H1 (cell line): ENCODE measurements around the gene HTR3A. TPM values are rescaled to one million over a fixed set of nuclear protein-coding genes. Genes with fewer than 3 reads are reported as not detected.

ENCODE experiments used
- CTCF ChIA-PET: fragments of 300-600 bp; sonication (Branson Sonifier 250); formaldehyde crosslinking; loops from one replicate; lab custom pipeline; 2021; ENCODE audit not compliant: partially characterized antibody; lab: Charles Lee
- POLR2A ChIA-PET: fragments of 300-600 bp; sonication (Branson Sonifier 250); formaldehyde crosslinking; loops from one replicate; lab custom pipeline; 2021; ENCODE audit warnings: inconsistent platforms; ENCODE audit not compliant: partially characterized antibody; lab: Charles Lee
- DNase-seq, 2 experiments: peaks; one replicate each; pipeline versions ENCODE4 v3.0.0 to v3.0.0-alpha.2; 2010 to 2022; ENCODE audit warnings: low spot score in 2 of 2, low read depth in 1 of 2, mixed read lengths in 1 of 2
- FAIRE-seq: peaks from 2 replicates; lab custom pipeline; 2011; peaks lifted over from hg19 to GRCh38; lab: Jason Lieb, UNC
- H2AFZ ChIP-seq: 2 replicates; pipeline ENCODE4 v1.8.1; 2012; ENCODE audit warnings: low read length, inconsistent platforms
- H2AK5ac ChIP-seq: 2 replicates; pipeline ENCODE4 v1.6.1; 2013; ENCODE audit warnings: low read depth, low read length
- H2BK120ac ChIP-seq: replicated peaks from 2 replicates; pipeline ENCODE3; 2013; ENCODE audit warnings: low read depth, low read length, inconsistent platforms
- H2BK12ac ChIP-seq: 2 replicates; pipeline ENCODE4 v1.6.1; 2013; ENCODE audit warnings: low read depth, low read length
- H2BK15ac ChIP-seq: 2 replicates; pipeline ENCODE4 v1.6.1; 2013; ENCODE audit warnings: low read length
- H2BK20ac ChIP-seq: 2 replicates; pipeline ENCODE4 v1.6.1; 2013; ENCODE audit warnings: low read length
- H2BK5ac ChIP-seq: 2 replicates; pipeline ENCODE4 v1.6.1; 2013; ENCODE audit warnings: low read depth, low read length
- H3K14ac ChIP-seq: 2 replicates; pipeline ENCODE4 v1.6.1; 2013; ENCODE audit warnings: inconsistent platforms; ENCODE audit not compliant: insufficient read length
- H3K18ac ChIP-seq: 2 replicates; pipeline ENCODE4 v1.6.1; 2013; ENCODE audit warnings: low read length; ENCODE audit errors: extremely low read depth
- H3K23ac ChIP-seq: 2 replicates; pipeline ENCODE4 v1.6.1; 2013; ENCODE audit warnings: inconsistent platforms; ENCODE audit not compliant: insufficient read length
- H3K23me2 ChIP-seq: 2 replicates; pipeline ENCODE4 v1.6.1; 2013; ENCODE audit warnings: low read depth, low read length
- H3K27ac ChIP-seq: 2 replicates; pipeline ENCODE4 v1.6.1; 2011; ENCODE audit warnings: low read depth, low read length, inconsistent platforms
- H3K27me3 ChIP-seq, 4 experiments: replicated peaks in 1 of 4; 1 replicate in 1 of 4; 2 replicates in 3 of 4; pipeline versions ENCODE4 v1.6.1 to v1.8.1; 2011 to 2013; ENCODE audit warnings: low read length in 3 of 4, mild to moderate bottlenecking in 3 of 4, inconsistent platforms in 2 of 4, mixed read lengths in 2 of 4, moderate library complexity in 1 of 4; ENCODE audit not compliant: control insufficient read depth in 3 of 4, insufficient read depth in 3 of 4; ENCODE audit errors: extremely low read depth in 1 of 4
- H3K36me3 ChIP-seq, 4 experiments: 2 replicates each; pipeline versions ENCODE4 v1.6.1 to v1.8.1; 2011 to 2013; ENCODE audit warnings: mild to moderate bottlenecking in 4 of 4, low read length in 3 of 4, moderate library complexity in 2 of 4, control low read depth in 1 of 4, inconsistent platforms in 1 of 4; ENCODE audit not compliant: insufficient read depth in 4 of 4, control insufficient read depth in 2 of 4
- H3K4ac ChIP-seq: replicated peaks from 2 replicates; pipeline ENCODE3; 2013; ENCODE audit warnings: low read length, low read depth, mixed read lengths, inconsistent platforms; ENCODE audit not compliant: insufficient read length
- H3K4me1 ChIP-seq, 4 experiments: replicated peaks in 1 of 4; 1 replicate in 1 of 4; 2 replicates in 3 of 4; pipeline versions ENCODE4 v1.6.1 to v1.8.1; 2011 to 2013; ENCODE audit warnings: low read length in 3 of 4, inconsistent platforms in 2 of 4, mixed read lengths in 1 of 4; ENCODE audit not compliant: insufficient read depth in 4 of 4, control insufficient read depth in 3 of 4
- H3K4me2 ChIP-seq, 2 experiments: 2 replicates each; pipeline versions ENCODE4 v1.6.1 to v1.8.1; 2011 to 2013; ENCODE audit warnings: low read depth in 2 of 2, low read length in 2 of 2, control low read depth in 1 of 2, inconsistent platforms in 1 of 2, mild to moderate bottlenecking in 1 of 2; ENCODE audit not compliant: insufficient read depth in 1 of 2
- H3K4me3 ChIP-seq, 4 experiments: fragments of 200-600, 300-600 bp in 1 of 4; sonication (generic), shearing (Covaris generic), sonication (Bioruptor Twin) in 1 of 4; 2 replicates each; pipeline versions ENCODE4 v1.5.1 to v1.8.1; 2011 to 2016; ENCODE audit warnings: low read length in 4 of 4, low read depth in 3 of 4, control low read depth in 2 of 4, inconsistent platforms in 2 of 4, mild to moderate bottlenecking in 2 of 4, mixed read lengths in 1 of 4, moderate library complexity in 1 of 4; ENCODE audit not compliant: insufficient read depth in 2 of 4; ENCODE audit errors: extremely low read depth in 1 of 4
- H3K56ac ChIP-seq: replicated peaks from 2 replicates; pipeline ENCODE3; 2013; ENCODE audit warnings: low read depth, mild to moderate bottlenecking, mixed read lengths, low read length, inconsistent platforms; ENCODE audit not compliant: insufficient read length
- H3K79me1 ChIP-seq: 2 replicates; pipeline ENCODE4 v1.6.1; 2013; ENCODE audit warnings: low read depth, low read length, control low read depth
- H3K79me2 ChIP-seq, 2 experiments: 2 replicates each; pipeline versions ENCODE4 v1.6.1 to v1.8.1; 2012 to 2013; ENCODE audit warnings: low read length in 2 of 2, mild to moderate bottlenecking in 2 of 2, inconsistent platforms in 1 of 2; ENCODE audit not compliant: insufficient read depth in 2 of 2, control insufficient read depth in 1 of 2
- H3K9ac ChIP-seq, 4 experiments: replicated peaks in 1 of 4; 1 replicate in 1 of 4; 2 replicates in 3 of 4; pipeline versions ENCODE4 v1.6.1 to v1.8.1; 2011 to 2013; ENCODE audit warnings: low read depth in 3 of 4, low read length in 3 of 4, control low read depth in 2 of 4, mild to moderate bottlenecking in 2 of 4, moderate library complexity in 2 of 4, inconsistent platforms in 1 of 4; ENCODE audit errors: extremely low read depth in 1 of 4
- H3K9me3 ChIP-seq, 2 experiments: 2 replicates each; pipeline versions ENCODE4 v1.6.1 to v1.8.1; 2012 to 2013; ENCODE audit warnings: mild to moderate bottlenecking in 2 of 2, moderate library complexity in 2 of 2, control low read depth in 1 of 2, inconsistent platforms in 1 of 2, low read depth in 1 of 2, low read length in 1 of 2, mixed read lengths in 1 of 2; ENCODE audit not compliant: insufficient read depth in 2 of 2
- H4K20me1 ChIP-seq, 2 experiments: replicated peaks in 1 of 2; 2 replicates each; pipeline versions ENCODE3 to v1.8.1; 2011 to 2013; ENCODE audit warnings: inconsistent platforms in 2 of 2, low read length in 2 of 2, mild to moderate bottlenecking in 1 of 2; ENCODE audit not compliant: insufficient read depth in 2 of 2, control insufficient read depth in 1 of 2
- H4K5ac ChIP-seq: 2 replicates; pipeline ENCODE4 v1.6.1; 2013; ENCODE audit warnings: low read length, low read depth, mixed read lengths, inconsistent platforms; ENCODE audit not compliant: insufficient read length
- H4K8ac ChIP-seq: 2 replicates; pipeline ENCODE4 v1.8.0; 2013; ENCODE audit warnings: mild to moderate bottlenecking, moderate library complexity, low read length, inconsistent platforms; ENCODE audit not compliant: insufficient read depth; ENCODE audit errors: extremely low read depth
- H4K91ac ChIP-seq: replicated peaks from 2 replicates; pipeline ENCODE3; 2013; ENCODE audit warnings: low read length, mixed read lengths, inconsistent platforms; ENCODE audit not compliant: insufficient read length
- BRCA1 ChIP-seq: IDR thresholded peaks from 2 replicates; pipeline ENCODE4 v1.6.1; 2012; ENCODE audit warnings: low read depth, low read length, improper control_type of control experiment
- CREB1 ChIP-seq: IDR thresholded peaks from 2 replicates; pipeline ENCODE4 v1.6.1; 2012; ENCODE audit warnings: inconsistent platforms
- EGR1 ChIP-seq: IDR thresholded peaks from 2 replicates; pipeline ENCODE4 v1.6.1; 2011; ENCODE audit warnings: low read depth, low read length, borderline replicate concordance
- HDAC2 ChIP-seq, 2 experiments: fragments of 300-600 bp in 1 of 2; sonication (generic) in 1 of 2; IDR thresholded peaks; 2 replicates each; pipeline ENCODE4 v1.6.1; 2011 to 2012; ENCODE audit warnings: low read depth in 2 of 2, low read length in 2 of 2, mild to moderate bottlenecking in 2 of 2, moderate library complexity in 2 of 2, borderline replicate concordance in 1 of 2, inconsistent platforms in 1 of 2
- KDM4A ChIP-seq: IDR thresholded peaks from one replicate; pipeline ENCODE4 v1.7.1; 2012; ENCODE audit warnings: low read depth, mild to moderate bottlenecking, moderate library complexity, low read length, inconsistent platforms; ENCODE audit not compliant: severe bottlenecking
- RAD21 ChIP-seq, 2 experiments: IDR thresholded peaks in 1 of 2; conservative IDR thresholded peaks in 1 of 2; 2 replicates each; pipeline ENCODE4 v1.6.1; 2011; ENCODE audit warnings: low read depth in 2 of 2, low read length in 2 of 2, improper control_type of control experiment in 1 of 2, inconsistent platforms in 1 of 2, mild to moderate bottlenecking in 1 of 2, moderate library complexity in 1 of 2
- SIN3A ChIP-seq, 2 experiments: IDR thresholded peaks in 1 of 2; conservative IDR thresholded peaks in 1 of 2; 2 replicates each; pipeline ENCODE4 v1.6.1; 2011 to 2012; ENCODE audit warnings: low read length in 2 of 2, improper control_type of control experiment in 1 of 2, low read depth in 1 of 2, mild to moderate bottlenecking in 1 of 2
- SUZ12 ChIP-seq: fragments of 200-600 bp; sonication (generic); IDR thresholded peaks from 2 replicates; pipeline ENCODE4 v1.6.1; 2012; ENCODE audit warnings: mild to moderate bottlenecking, inconsistent platforms, low read length, moderate library complexity, mixed read lengths
- WGBS, 2 experiments: shearing (Covaris generic) in 1 of 2; methylation state at CpG; one replicate each; pipeline versions ENCODE4 v1.1.6 to v1.1.7; 2013 to 2015; ENCODE audit warnings: low lambda C conversion rate in 2 of 2, mixed read lengths in 2 of 2, inconsistent platforms in 1 of 2, low coverage in 1 of 2, missing lambda C conversion rate in 1 of 2; ENCODE audit not compliant: insufficient replicate concordance in 2 of 2, insufficient coverage in 1 of 2, insufficient read length in 1 of 2; ENCODE audit errors: extremely low coverage in 1 of 2, missing lambda C conversion rate in 1 of 2; 5-methylcytosine and 5-hydroxymethylcytosine counted together
- polyA plus RNA-seq, 7 experiments: library from polyadenylated mRNA; depleted of rRNA in 3 of 7; stranded (reverse) in 5 of 7; unstranded in 2 of 7; fragments of >200 nt in 5 of 7; fragments of 200-250 nt in 2 of 7; gene quantifications; 1 replicate in 5 of 7; 2 replicates in 1 of 7; 4 replicates in 1 of 7; pipeline versions ENCODE4 v1.2.1 to v1.2.3, GENCODE V29; 2011 to 2013; ENCODE audit warnings: missing spikeins in 2 of 7, mixed read lengths in 2 of 7
- total RNA-seq: library from RNA; stranded (reverse); fragmentation: NEBNext Ultra II Directional; extraction: Animal tissue kit (Norgen Biotek cat#: 25700); gene quantifications from 2 replicates; pipeline ENCODE4 v1.2.1, GENCODE V29; 2021

HTR3A gene
- total and polyA plus RNA-seq, 2 of the 8 experiments (the other 6 are each of a cell fraction or from before 2014, with no cell fraction given) = 7.5 to 8.9 TPM

DNA sequence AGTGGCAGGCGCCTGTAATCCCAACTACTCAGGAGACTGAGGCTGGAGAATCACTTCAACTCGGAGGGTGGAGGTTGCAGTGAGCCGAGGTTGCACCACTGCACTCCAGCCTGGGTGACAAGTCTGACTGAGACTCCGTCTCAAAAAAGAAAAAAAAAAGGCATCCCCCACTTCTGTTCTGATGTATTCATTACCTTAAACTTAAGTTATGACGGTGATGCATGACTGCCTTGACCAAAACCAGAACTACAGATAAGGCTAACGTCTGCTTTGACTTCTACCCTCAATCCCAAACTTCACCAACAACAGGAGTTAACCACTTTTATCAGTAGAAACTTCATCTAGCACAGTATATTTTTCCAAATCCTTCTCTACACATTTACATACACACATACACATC lies 9.9 kb downstream of the HTR3A start:
- Histone ChIP-seq H3K4me3 (no peak overlapping the region), H2AK5ac (no peak overlapping the region), H4K8ac (no peak overlapping the region), H3K79me2 (no peaks in the 10 kb centered on the region), H2BK20ac (no peak overlapping the region), H3K18ac (no peak overlapping the region), H3K56ac (no peak overlapping the region), H4K5ac (no peak overlapping the region), H2AFZ (no peak overlapping the region), H3K23ac (no peak overlapping the region), H3K27ac (no peak overlapping the region), H2BK120ac (no peak overlapping the region), H3K4me1 (no peaks in the 10 kb centered on the region; a peak in 1 of 7 replicates), H3K4ac (no peak overlapping the region), H3K14ac (no peak overlapping the region), H4K91ac (no peak overlapping the region), H2BK12ac (no peak overlapping the region), H3K9ac (no peak overlapping the region), H4K20me1 (no peaks in the 10 kb centered on the region), H3K27me3 (no peaks in the 10 kb centered on the region), H2BK5ac (no peak overlapping the region), H3K4me2 (no peak overlapping the region), H2BK15ac (no peak overlapping the region), H3K23me2 (no peaks in the 10 kb centered on the region), H3K36me3 (no peaks in the 10 kb centered on the region), H3K79me1 (no peaks in the 10 kb centered on the region), H3K9me3 (no peaks in the 10 kb centered on the region)
- WGBS, 2 experiments = 94% methylated on average over 6 of the region's 6 CpGs; no CpG with 5 or more reads in 1 of the 2 experiments
- no peak for DNase-seq
- ChIA-PET CTCF (interaction anchor here (1.2 to 2.4 kb wide), 7 partner anchors 10 to 89 kb away, joined by 3 to 11 read pairs (median 3); no protein-coding TSS in a partner anchor), POLR2A (no interaction called here)
- no peak for FAIRE-seq
- no peak for TF ChIP-seq CREB1
- no peak for TF ChIP-seq KDM4A
- TF ChIP-seq SUZ12 = no peak
- TF ChIP-seq EGR1 = no peak
- no peak for TF ChIP-seq SIN3A (conservative IDR thresholded peaks at IDR 0.05 in 1 of 2, IDR thresholded peaks at IDR 0.05 in 1 of 2; ENCODE audit: low read depth in 1 of 2, low read length in 2 of 2)
- no peak for TF ChIP-seq HDAC2 (IDR thresholded peaks at IDR 0.05; ENCODE audit: borderline replicate concordance in 1 of 2, low read depth in 2 of 2, low read length in 2 of 2)
- TF ChIP-seq RAD21 (IDR thresholded peaks at IDR 0.05 in 1 of 2, conservative IDR thresholded peaks at IDR 0.05 in 1 of 2; ENCODE audit: low read depth in 2 of 2, low read length in 2 of 2) = no peak
- no peak for TF ChIP-seq BRCA1
